IMR-90 (cell line): ENCODE data around the gene BRINP3.

Experiments used
- CEBPB ChIP-seq: IDR thresholded peaks from 2 replicates; pipeline ENCODE4 v1.6.1; 2012; ENCODE audit warnings: low read depth, low read length, improper control_type of control experiment
- FOS ChIP-seq: fragments of 150-350 bp; IDR thresholded peaks from 2 replicates; pipeline ENCODE4 v1.6.1; 2016; ENCODE audit warnings: low read depth, low read length
- MAZ ChIP-seq: IDR thresholded peaks from 2 replicates; pipeline ENCODE4 v1.6.1; 2012; ENCODE audit warnings: low read depth, mild to moderate bottlenecking, low read length, improper control_type of control experiment, moderate library complexity, borderline replicate concordance
- POLR2A ChIP-seq: IDR thresholded peaks from 2 replicates; pipeline ENCODE4 v1.6.1; 2012; ENCODE audit warnings: mild to moderate bottlenecking, low read depth, low read length
- RAD21 ChIP-seq: IDR thresholded peaks from 2 replicates; pipeline ENCODE4 v1.6.1; 2012; ENCODE audit warnings: low read length, improper control_type of control experiment
- RFX5 ChIP-seq: IDR thresholded peaks from 2 replicates; pipeline ENCODE4 v1.8.0; 2012; ENCODE audit warnings: low read depth, mild to moderate bottlenecking, low read length, moderate library complexity
- SMC3 ChIP-seq: fragments of 150-350 bp; IDR thresholded peaks from 2 replicates; pipeline ENCODE4 v1.6.1; 2016; ENCODE audit warnings: low read depth, mild to moderate bottlenecking, antibody characterized with exemption, low read length, moderate library complexity
- TF ChIP-seq, protein P1 (sequence below): conservative IDR thresholded peaks from 2 replicates; pipeline ENCODE4 v1.5.1; 2012; ENCODE audit warnings: mild to moderate bottlenecking, low read depth, low read length, improper control_type of control experiment
- TF ChIP-seq, protein P2 (sequence below): fragments of 150-350 bp; IDR thresholded peaks from 2 replicates; pipeline ENCODE4 v1.6.1; 2016; ENCODE audit warnings: low read depth, mild to moderate bottlenecking, low read length, moderate library complexity, borderline replicate concordance

DNA sequence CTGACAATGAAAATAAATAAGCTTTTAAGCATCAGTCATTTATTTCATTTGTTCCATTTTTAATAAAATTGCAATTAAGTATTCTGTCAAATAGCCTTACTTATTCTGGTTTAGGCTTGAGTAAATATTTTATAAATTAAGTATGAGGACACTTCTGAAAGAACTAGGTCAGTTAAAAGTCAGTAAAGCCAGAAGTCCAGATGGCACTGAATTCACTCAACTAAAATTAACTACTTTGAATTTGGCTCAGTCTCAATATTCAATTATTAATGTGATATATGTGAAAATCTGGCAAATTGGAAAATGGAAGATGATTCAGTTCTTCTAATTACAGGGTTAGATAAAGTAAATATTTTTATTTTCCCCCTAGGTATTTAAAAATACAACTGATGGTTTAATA lies 174.2 kb downstream of the BRINP3 start:
- TF ChIP-seq, protein P1, sequence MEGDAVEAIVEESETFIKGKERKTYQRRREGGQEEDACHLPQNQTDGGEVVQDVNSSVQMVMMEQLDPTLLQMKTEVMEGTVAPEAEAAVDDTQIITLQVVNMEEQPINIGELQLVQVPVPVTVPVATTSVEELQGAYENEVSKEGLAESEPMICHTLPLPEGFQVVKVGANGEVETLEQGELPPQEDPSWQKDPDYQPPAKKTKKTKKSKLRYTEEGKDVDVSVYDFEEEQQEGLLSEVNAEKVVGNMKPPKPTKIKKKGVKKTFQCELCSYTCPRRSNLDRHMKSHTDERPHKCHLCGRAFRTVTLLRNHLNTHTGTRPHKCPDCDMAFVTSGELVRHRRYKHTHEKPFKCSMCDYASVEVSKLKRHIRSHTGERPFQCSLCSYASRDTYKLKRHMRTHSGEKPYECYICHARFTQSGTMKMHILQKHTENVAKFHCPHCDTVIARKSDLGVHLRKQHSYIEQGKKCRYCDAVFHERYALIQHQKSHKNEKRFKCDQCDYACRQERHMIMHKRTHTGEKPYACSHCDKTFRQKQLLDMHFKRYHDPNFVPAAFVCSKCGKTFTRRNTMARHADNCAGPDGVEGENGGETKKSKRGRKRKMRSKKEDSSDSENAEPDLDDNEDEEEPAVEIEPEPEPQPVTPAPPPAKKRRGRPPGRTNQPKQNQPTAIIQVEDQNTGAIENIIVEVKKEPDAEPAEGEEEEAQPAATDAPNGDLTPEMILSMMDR = no peak
- TF ChIP-seq RAD21 (no peak), FOS (no peak), POLR2A (no peak), SMC3 (no peak), RFX5 (no peak), CEBPB (no peak), MAZ (no peak)
- TF ChIP-seq, protein P2, sequence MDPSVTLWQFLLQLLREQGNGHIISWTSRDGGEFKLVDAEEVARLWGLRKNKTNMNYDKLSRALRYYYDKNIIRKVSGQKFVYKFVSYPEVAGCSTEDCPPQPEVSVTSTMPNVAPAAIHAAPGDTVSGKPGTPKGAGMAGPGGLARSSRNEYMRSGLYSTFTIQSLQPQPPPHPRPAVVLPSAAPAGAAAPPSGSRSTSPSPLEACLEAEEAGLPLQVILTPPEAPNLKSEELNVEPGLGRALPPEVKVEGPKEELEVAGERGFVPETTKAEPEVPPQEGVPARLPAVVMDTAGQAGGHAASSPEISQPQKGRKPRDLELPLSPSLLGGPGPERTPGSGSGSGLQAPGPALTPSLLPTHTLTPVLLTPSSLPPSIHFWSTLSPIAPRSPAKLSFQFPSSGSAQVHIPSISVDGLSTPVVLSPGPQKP = no peak
